Mucosa of rectum (tissue), 2 donors: ENCODE results near the gene IL1RAPL2.
"Not testable (repeated sequence)": the region's sequence is repeated elsewhere in the genome, so short reads cannot be mapped to it uniquely, and the experiment has no call there.

Experiments used
- H3K27ac ChIP-seq, 2 donors: one replicate each; pipeline ENCODE4 v1.7.0; 2013; ENCODE audit warnings: inconsistent platforms in 2 of 2, low read depth in 2 of 2, low read length in 2 of 2
- H3K27me3 ChIP-seq, 2 donors: one replicate each; pipeline ENCODE4 v1.7.0; 2013; ENCODE audit warnings: low read length in 2 of 2; ENCODE audit not compliant: control insufficient read depth in 2 of 2, insufficient read depth in 2 of 2
- H3K36me3 ChIP-seq, 2 donors: one replicate each; pipeline ENCODE4 v1.7.0; 2013; ENCODE audit warnings: low read length in 2 of 2; ENCODE audit not compliant: control insufficient read depth in 2 of 2, insufficient read depth in 2 of 2
- H3K4me1 ChIP-seq, 2 donors: one replicate each; pipeline ENCODE4 v1.7.0; 2013; ENCODE audit warnings: low read length in 2 of 2, mild to moderate bottlenecking in 1 of 2; ENCODE audit not compliant: control insufficient read depth in 2 of 2, insufficient read depth in 2 of 2
- H3K4me3 ChIP-seq, 2 donors: one replicate each; pipeline ENCODE4 v1.7.0; 2013; ENCODE audit warnings: low read length in 2 of 2
- H3K9ac ChIP-seq, 2 donors: one replicate each; pipeline ENCODE4 v1.7.0; 2013; ENCODE audit warnings: low read length in 2 of 2, low read depth in 1 of 2, mild to moderate bottlenecking in 1 of 2
- H3K9me3 ChIP-seq, 2 donors: one replicate each; pipeline ENCODE4 v1.7.0; 2013; ENCODE audit warnings: low read length in 2 of 2; ENCODE audit not compliant: control insufficient read depth in 2 of 2
- donor health status: healthy.
- donor health status: Normal muscosa, but diverticular disease.

Gene IL1RAPL2

GRCh38 chrX:105755109-105755508 is 1189.1 kb downstream of the IL1RAPL2 start:
- Histone ChIP-seq H3K4me1 (no peaks in the 10 kb centered on the region), H3K36me3 (no peaks in the 10 kb centered on the region), H3K4me3 (no peak overlapping the region), H3K27ac (no peak overlapping the region), H3K27me3 (no peaks in the 10 kb centered on the region), H3K9ac (no peak overlapping the region), H3K9me3 (no peaks in the 10 kb centered on the region)

GRCh38 chrX:105758754-105759153 is 1192.8 kb downstream of the IL1RAPL2 start:
- H3K27ac ChIP-seq, result no peak overlapping the region

GRCh38 chrX:105759598-105759997 is 1193.6 kb downstream of the IL1RAPL2 start:
- H3K27ac ChIP-seq, result no peak overlapping the region
- no peaks in the 10 kb centered on the region for H3K9me3 ChIP-seq
- H3K36me3 ChIP-seq, result no peaks in the 10 kb centered on the region

More at GRCh38 chrX:105758754-105759153, 1192.8 kb downstream of the IL1RAPL2 start:
- H3K4me3 ChIP-seq, result no peak overlapping the region
- no peaks in the 10 kb centered on the region for H3K4me1 ChIP-seq
- H3K9me3 ChIP-seq, result no peaks in the 10 kb centered on the region
- H3K9ac ChIP-seq, result no peak overlapping the region
- no peaks in the 10 kb centered on the region for H3K36me3 ChIP-seq
- no peaks in the 10 kb centered on the region for H3K27me3 ChIP-seq

GRCh38 chrX:105765691-105766090 is 1199.7 kb downstream of the IL1RAPL2 start:
- H3K4me3 ChIP-seq, result no peak overlapping the region
- H3K4me1 ChIP-seq, result no peaks in the 10 kb centered on the region
- H3K36me3 ChIP-seq, result no peaks in the 10 kb centered on the region
- no peak overlapping the region for H3K9ac ChIP-seq
- no peaks in the 10 kb centered on the region for H3K27me3 ChIP-seq
- H3K9me3 ChIP-seq, result no peaks in the 10 kb centered on the region
- no peak overlapping the region for H3K27ac ChIP-seq

More at GRCh38 chrX:105759598-105759997, 1193.6 kb downstream of the IL1RAPL2 start:
- Histone ChIP-seq H3K4me3 (no peak overlapping the region), H3K4me1 (no peaks in the 10 kb centered on the region), H3K9ac (no peak overlapping the region), H3K27me3 (no peaks in the 10 kb centered on the region)

- Histone ChIP-seq H3K4me3 (no peak overlapping the region), H3K9ac (no peak overlapping the region), H3K27ac (no peak overlapping the region), H3K4me1 (no peaks in the 10 kb centered on the region), H3K27me3 (no peaks in the 10 kb centered on the region), H3K9me3 (no peaks in the 10 kb centered on the region), H3K36me3 (no peaks in the 10 kb centered on the region)
Observed at GRCh38 chrX:105773801-105774200, 1207.8 kb downstream of the IL1RAPL2 start.

GRCh38 chrX:105775679-105776078 is 1209.7 kb downstream of the IL1RAPL2 start:
- Histone ChIP-seq H3K4me3 (no peak overlapping the region), H3K36me3 (no peaks in the 10 kb centered on the region), H3K9me3 (no peaks in the 10 kb centered on the region), H3K9ac (no peak overlapping the region), H3K4me1 (no peaks in the 10 kb centered on the region), H3K27me3 (no peaks in the 10 kb centered on the region), H3K27ac (no peak overlapping the region)

- Histone ChIP-seq H3K4me3 (no peak overlapping the region), H3K36me3 (no peaks in the 10 kb centered on the region), H3K27me3 (no peaks in the 10 kb centered on the region), H3K9ac (no peak overlapping the region), H3K4me1 (no peaks in the 10 kb centered on the region), H3K9me3 (no peaks in the 10 kb centered on the region), H3K27ac (no peak overlapping the region)
Observed at GRCh38 chrX:105781804-105782203, 1215.8 kb downstream of the IL1RAPL2 start.

GRCh38 chrX:105796877-105797276 is 1230.9 kb downstream of the IL1RAPL2 start:
- H3K27ac ChIP-seq, H3K9me3 ChIP-seq, H3K4me3 ChIP-seq, H3K9ac ChIP-seq, H3K36me3 ChIP-seq, H3K27me3 ChIP-seq, H3K4me1 ChIP-seq: not testable (repeated sequence)

- no peak overlapping the region for H3K9ac ChIP-seq
Observed at GRCh38 chrX:105803891-105804290, 1237.9 kb downstream of the IL1RAPL2 start.

GRCh38 chrX:105805655-105806054 is 1239.7 kb downstream of the IL1RAPL2 start:
- not testable (repeated sequence) for H3K27me3 ChIP-seq, H3K4me1 ChIP-seq, H3K4me3 ChIP-seq, H3K27ac ChIP-seq, H3K36me3 ChIP-seq, H3K9me3 ChIP-seq, H3K9ac ChIP-seq

More at GRCh38 chrX:105803891-105804290, 1237.9 kb downstream of the IL1RAPL2 start:
- no peaks in the 10 kb centered on the region for H3K9me3 ChIP-seq
- no peak overlapping the region for H3K27ac ChIP-seq
- no peaks in the 10 kb centered on the region for H3K4me1 ChIP-seq
- H3K27me3 ChIP-seq, result no peaks in the 10 kb centered on the region
- no peaks in the 10 kb centered on the region for H3K36me3 ChIP-seq
- H3K4me3 ChIP-seq, result no peak overlapping the region

- Histone ChIP-seq H3K27ac (no peak overlapping the region), H3K9me3 (no peaks in the 10 kb centered on the region), H3K4me3 (no peak overlapping the region), H3K9ac (no peak overlapping the region), H3K4me1 (no peaks in the 10 kb centered on the region), H3K36me3 (no peaks in the 10 kb centered on the region), H3K27me3 (peaks cover 6 to 10% of the 10 kb centered on the region in 2 donors)
Observed at GRCh38 chrX:105816517-105816916, 1250.5 kb downstream of the IL1RAPL2 start.
